Superior temporal gyrus (tissue), 1 donor: ENCODE data around the gene C2orf66.
A peak's percentile ranks its signal among the peaks of the same experiment; 100 is the strongest.

ENCODE experiments used
- DNase-seq: peaks from one replicate; pipeline ENCODE4 v3.0.0-alpha.2; 2016; ENCODE audit errors: extremely low spot score

The C2orf66 gene

GRCh38 chr2:196759378-196759706, 49.8 kb downstream of the C2orf66 start:
- DNase-seq: peak; percentile 34

- DNase-seq: peak; percentile 68
Measured at GRCh38 chr2:196758474-196759377, 50.4 kb downstream of the C2orf66 start.
